GM21737 (cell line): ENCODE results near the gene MYPOP.
"Not testable (repeated sequence)": the region's sequence is repeated elsewhere in the genome, so short reads cannot be mapped to it uniquely, and the experiment has no call there.

ENCODE experiments used
- ATAC-seq: cut with Tn5 transposase; IDR thresholded peaks from one replicate; pipeline ENCODE4 v1.9.1; 2021; ENCODE audit warnings: mild to moderate bottlenecking, moderate library complexity; ENCODE audit not compliant: unreplicated experiment

Gene MYPOP

DNA sequence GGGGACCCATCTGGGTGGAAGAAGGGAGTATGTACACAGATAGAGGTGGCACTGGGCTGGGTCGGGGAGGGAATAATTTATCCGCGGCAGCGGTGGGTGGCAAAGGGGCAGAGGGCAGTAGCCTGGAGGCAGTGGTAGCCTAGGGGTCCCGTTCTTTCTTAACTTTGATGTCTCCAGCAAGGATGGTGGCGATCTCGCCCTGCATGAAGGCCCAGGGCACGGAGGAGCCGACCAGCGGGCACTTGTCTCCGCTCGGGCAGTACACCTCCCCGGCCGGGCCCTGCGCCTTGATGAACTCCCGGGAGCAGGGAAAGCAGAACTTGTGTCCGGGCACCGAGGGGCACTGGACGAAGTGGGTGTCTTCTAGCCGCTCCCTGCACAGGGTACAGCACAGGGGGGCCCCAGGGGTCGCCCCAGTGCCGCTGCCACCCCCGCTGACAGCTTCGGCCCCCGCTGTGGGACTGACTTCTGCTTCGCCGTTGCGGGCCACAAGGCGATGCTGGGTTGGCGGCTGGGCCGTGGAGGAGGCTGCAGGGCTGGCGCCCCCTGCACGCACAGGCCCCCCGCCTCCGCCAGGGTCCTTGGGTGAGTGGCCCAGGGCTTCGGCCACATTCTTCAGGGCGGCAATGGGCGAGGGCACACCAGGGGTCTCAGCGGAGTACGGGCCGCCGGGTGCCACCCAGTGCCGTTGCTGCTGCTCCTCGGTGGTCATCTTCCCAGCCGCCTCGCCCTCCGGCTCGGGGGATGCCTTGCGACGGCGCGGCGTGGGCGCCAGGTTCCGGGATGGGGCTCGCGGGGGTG is 18.3 kb downstream of the MYPOP start:
- ATAC-seq, result no peak

DNA sequence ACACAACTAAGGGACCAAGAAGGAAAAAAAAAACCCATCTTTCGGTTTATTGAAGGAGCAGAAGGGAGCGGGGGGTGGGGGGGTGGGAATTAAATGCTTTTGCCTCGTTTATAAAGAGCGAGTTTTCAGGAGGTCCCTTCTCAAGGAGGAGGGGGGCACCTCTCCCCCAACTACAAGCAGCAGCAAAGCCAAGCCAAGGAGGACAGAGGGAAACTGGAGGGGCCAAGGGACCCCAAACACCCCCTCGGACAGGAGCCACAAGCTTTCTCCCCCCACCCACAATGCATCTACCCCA is 18.9 kb downstream of the MYPOP start:
- ATAC-seq, result no peak

DNA sequence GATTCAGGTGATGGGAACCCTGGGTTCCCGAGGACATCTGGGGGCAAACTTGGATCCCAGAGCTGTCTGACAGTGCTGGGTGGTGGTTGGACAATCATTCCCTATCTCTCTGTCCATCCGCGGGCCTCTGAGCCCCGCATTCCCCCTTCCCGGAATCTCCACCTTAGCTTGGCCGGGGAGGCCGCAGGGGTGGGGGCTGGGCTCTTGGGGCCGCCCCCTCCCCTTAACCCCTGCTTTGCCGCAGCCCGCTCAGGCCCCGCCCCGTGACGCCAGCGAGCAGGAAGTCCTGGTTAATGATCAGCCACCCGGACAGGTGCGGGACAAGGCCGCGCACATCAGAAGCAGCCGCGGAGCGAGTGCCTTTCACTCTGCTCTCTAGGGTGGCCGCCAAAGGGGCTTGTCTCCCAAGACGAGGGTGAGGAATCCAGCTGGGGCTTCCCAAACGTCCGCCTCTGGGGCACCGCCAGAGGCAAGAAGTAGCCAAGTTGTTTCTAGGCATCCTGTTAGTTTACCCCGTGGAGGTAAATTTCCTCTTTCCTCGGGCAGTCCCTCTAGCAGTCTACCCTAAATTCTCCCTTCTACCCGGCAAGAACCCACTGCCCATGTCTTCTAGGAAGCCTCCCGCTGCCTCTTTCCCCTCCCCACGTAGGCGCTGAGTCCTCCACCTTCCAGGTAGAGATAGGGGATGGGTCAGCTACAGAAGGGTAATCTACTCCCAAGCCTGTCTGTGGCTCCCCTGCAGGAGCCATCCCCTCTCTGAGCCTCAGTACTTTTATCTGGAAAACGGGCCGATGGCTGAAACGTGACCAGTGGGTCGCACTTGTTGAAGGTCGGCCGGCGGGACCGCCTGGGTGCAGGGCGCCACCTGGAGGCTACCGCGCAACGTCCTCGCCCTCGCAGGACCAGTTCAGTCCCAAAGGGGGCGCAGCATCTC is 19.5 kb downstream of the MYPOP start:
- ATAC-seq, result no peak

DNA sequence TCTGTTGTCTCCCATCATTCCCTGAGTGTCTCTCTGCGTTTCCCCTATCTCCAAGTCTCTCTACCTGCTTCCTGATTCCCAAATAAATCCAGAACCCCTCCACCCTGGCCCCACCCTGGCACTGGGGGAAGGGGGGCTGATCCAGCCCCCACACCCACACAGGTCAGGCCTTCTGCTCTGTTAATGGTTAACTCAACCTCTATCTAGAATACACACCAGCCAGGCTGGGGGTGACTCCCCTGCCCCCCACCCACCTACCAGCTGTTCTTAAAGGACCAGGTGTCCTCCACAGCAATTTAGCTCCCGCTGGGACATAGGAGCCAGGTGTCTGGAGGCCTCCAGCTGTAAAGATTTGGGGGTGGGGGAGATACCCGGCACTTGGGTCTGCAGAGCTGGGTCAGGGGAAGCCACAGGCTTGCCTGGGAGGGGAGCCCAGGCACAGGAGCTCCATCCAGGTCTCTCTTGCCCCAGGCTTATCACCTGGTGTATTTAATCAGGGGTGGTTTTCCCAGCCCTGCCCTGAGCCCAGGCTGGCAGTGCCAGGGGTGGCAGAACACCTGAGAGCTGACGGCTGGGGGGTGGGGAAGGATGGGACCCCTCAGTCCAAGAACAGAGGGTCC is 20.4 kb downstream of the MYPOP start:
- ATAC-seq, result no peak

DNA sequence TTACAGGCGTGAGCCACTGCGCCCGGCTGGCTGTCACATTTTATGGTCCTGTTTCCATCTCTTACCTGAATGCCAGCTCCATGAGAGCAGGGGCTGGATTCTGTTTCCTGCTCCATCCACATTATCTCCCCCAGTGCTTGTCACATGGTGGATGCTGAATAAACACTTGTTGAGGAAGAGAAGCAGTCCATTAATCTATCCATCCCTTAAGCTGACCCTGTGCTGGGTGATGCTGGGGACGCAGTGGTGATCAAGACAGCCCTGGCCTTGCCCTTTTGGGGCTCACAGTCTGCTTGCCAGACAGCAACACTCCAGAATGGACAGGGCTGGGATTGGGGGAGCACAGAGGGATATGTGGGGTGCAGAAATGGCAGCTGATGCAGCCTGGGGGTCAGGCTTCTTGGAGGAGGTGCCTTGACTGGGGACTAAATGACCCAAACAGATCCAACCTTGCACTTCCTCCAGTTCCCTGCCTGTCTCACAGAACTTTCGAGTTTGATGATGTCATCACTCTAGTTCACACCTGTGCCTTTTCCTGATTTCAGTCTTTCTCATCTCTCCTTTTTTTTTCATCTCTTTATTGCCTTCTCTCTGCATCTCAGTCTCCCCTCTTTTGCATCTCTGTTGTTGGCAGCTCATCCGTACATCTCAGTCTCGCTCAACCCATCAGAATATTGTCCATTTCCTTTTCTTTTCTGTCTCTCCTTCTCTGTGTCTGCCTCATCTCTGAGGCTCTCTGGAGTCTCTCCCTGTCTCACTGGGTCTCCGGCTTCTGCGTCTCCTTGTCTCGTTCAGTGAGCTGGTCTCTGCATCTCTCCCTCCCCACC is 21.1 kb downstream of the MYPOP start:
- ATAC-seq, result no peak

DNA sequence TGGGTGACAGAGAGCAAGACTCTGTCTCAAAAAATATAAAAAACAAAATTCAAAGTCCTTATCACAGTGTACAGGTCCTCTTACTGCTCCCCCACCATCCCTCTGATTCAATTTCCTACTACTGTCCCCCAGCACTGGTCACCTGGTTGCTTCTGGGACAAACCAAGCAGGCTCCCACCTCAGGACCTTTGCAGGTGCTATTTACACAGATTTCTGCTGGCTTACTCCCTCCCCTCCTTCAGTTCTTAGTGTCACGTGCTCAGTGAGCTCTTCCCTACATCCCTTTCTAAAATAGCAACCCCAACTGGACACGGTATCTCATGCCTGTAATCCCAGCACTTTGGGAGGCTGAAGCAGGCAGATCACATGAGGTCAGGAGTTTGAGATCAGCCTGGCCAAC is 22.4 kb downstream of the MYPOP start:
- ATAC-seq, result no peak

DNA sequence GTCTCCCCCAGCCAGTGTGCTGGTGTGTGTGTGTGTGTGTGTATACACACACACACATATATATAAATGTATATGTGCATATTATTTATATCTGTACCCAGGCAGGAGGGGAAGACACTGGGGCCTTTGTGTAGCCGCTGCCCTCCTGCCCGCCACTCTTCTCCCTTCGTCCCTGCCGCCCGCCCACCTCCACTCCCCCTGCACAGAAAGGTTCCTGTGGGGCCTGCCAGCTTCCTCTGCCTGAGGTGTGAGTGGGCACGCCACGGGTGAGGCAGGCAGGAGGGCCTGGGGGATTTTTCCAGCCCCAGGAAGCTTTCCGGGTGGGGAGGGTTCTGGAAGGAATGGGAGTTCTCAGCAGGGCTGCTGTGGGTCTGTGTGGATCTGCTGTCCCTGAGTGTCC is 23.4 kb downstream of the MYPOP start:
- ATAC-seq, result no peak

DNA sequence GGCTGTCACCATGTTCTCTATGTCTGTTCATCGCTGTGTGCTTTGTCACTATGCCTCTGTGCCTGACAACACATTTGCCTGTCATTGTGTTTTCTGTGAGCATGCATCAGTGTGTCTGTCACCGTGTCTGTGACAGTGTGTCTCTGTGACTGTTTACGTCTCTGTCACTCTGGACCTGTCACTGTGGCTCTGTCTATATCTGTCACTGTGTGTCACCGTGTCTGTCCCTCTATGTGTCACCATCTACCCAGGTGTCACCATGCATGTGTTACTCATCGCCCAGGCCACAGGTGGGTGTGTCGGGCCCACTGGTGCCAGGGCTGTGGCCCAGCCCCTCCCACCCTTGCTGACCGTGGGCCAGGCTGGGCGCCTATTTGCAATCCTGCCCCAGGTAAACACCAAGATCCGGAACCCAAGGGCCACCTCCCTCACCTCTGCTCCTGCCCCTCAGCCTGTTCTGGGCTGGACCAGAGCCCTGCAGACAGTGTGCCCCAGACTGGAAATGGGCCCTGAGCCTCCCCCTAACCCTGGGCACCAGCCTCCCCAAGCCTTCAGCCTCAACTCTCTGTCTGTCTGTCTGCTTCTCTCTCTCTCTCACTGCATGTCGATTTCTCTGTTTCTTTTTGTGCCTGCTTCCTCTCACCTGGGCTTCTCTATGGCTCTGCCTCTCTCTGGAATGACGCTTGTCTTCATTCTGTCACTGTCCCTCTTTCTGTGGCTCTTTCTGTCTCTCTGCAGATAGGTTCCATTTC is 24.2 kb downstream of the MYPOP start:
- ATAC-seq, result no peak

DNA sequence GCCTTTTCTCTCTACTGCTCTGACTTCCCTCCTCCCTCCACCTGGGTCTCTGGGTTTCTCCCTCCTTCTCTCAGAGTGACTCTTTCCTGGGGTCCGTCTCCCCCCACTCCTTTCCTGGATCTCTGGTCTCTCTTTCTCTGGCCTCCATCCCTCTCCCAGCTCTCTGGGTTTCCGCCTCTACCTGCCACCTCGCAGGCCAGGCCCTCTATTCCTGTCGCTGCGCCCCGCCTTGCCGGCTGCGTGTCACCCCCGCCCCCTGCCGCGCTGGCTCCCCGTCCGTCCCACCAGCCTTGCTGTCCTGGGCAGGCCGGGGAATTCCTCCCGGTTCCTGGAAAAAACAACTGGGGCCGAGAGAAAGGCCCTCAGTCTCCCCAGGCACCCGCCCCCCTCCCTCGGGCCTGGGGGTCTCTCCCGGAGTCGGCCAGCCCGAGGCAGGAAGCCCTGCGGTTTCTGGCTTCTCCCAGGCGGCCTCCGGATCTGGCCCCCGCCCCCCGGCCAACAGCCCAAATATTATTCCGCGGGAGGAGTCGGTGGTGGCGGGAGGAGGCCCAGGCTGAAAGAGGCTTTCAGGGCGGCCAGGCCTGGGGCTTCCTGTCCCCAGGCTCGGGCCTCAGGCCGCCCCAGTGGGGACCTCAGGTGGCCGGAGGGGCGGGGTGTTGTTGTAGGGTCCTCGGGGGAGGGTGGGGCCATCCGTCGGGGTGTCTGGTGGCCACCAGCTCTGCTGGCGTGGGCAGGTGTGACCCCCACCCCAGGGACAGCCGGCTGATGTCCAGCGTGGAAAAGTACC is 25.8 kb downstream of the MYPOP start:
- ATAC-seq, result no peak

DNA sequence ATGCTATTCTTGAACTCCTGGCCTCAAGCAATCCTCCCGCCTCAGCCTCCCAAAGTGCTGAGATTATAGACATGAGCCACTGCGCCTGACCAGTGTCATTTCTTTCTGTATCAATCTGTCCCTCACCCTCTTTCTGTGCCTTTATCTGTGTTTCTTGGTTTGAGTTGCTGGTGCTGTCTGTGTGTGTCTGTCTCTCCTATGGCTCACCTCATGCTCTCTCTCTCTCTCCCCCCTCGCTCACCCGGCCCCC is 26.3 kb downstream of the MYPOP start:
- no peak for ATAC-seq

DNA sequence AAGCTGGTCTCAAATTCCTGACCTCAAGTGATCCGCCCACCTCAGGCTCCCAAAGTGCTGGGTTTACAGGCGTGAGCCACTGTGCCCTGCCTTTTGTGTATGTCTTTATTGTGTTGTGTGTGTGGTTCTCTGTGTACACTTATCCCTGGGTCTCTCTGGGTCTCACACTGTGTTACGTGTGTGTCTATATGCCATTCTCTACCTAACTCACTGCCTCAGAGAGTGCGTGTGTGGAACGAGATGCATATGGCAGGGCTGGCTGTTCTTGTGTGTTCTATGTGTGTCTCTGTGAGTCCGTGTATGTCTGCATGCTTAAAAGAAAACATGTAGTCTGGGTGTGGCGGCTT is 27.8 kb downstream of the MYPOP start:
- no peak for ATAC-seq

DNA sequence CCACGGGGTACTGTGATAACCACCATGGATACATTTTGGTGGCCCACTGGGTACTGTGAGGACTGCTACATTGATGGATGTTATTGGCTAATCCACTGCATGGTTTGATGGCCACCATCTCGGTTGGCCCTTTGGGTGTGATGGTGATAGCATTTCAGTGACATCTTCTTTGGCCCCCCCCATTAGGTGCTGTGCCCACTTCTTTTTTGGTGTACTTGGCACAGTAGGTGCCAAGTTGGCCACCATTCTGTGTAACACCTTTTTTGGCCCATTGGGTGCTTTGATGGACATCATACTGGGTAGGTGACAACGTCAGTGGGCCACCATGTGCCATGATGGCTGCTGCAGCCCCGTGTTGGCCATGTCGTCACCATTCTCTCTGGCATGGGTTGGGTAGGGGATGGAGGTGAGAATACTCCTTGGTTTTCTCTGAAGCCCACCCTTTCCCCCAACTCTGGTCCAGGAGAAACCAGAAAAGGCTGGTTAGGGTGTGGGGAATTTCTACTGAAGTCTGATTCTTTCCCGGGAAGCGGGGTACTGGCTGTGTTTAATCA is 29.1 kb downstream of the MYPOP start:
- ATAC-seq, result no peak

DNA sequence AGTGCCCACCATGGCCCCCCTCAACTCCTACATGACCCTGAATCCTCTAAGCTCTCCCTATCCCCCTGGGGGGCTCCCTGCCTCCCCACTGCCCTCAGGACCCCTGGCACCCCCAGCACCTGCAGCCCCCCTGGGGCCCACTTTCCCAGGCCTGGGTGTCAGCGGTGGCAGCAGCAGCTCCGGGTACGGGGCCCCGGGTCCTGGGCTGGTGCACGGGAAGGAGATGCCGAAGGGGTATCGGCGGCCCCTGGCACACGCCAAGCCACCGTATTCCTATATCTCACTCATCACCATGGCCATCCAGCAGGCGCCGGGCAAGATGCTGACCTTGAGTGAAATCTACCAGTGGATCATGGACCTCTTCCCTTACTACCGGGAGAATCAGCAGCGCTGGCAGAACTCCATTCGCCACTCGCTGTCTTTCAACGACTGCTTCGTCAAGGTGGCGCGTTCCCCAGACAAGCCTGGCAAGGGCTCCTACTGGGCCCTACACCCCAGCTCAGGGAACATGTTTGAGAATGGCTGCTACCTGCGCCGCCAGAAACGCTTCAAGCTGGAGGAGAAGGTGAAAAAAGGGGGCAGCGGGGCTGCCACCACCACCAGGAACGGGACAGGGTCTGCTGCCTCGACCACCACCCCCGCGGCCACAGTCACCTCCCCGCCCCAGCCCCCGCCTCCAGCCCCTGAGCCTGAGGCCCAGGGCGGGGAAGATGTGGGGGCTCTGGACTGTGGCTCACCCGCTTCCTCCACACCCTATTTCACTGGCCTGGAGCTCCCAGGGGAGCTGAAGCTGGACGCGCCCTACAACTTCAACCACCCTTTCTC is 30.1 kb downstream of the MYPOP start:
- no peak for ATAC-seq

DNA sequence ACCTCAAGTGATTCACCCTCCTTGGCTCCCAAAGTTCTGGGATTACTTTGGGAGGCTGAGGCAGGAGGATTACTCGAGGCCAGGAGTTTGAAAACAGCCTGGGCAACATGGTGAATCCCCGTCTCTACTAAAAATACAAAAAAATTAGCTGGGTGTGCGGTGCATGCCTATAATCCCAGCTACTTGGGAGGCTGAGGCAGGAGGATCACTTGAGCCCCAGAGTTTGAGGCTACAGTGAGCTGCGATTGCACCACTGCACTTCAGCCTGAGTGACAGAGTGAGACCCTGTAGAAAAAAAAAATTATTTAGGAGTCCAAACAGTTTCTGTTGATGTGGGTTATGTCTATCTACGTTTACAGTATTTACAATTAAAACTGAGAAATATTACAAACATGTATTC is 31.6 kb downstream of the MYPOP start:
- ATAC-seq, result no peak

DNA sequence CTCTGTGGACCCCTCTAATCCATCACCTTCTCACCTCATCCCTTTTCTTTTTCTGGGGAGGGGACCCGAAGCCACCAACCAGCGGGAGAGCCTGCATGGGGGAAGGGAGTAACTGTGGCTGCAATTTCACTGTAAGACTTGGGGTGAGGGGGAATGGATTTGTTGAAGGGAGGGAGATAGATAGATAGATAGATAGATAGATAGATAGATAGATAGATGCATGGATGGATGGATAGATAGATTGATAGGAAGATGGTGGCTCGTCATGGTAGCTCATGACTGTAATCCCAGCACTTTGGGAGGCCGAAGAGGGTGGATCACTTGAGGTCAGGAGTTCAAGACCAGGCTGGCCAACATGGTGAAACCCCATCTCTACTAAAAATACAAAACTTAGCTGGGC is 35.2 kb downstream of the MYPOP start:
- not testable (repeated sequence) for ATAC-seq

DNA sequence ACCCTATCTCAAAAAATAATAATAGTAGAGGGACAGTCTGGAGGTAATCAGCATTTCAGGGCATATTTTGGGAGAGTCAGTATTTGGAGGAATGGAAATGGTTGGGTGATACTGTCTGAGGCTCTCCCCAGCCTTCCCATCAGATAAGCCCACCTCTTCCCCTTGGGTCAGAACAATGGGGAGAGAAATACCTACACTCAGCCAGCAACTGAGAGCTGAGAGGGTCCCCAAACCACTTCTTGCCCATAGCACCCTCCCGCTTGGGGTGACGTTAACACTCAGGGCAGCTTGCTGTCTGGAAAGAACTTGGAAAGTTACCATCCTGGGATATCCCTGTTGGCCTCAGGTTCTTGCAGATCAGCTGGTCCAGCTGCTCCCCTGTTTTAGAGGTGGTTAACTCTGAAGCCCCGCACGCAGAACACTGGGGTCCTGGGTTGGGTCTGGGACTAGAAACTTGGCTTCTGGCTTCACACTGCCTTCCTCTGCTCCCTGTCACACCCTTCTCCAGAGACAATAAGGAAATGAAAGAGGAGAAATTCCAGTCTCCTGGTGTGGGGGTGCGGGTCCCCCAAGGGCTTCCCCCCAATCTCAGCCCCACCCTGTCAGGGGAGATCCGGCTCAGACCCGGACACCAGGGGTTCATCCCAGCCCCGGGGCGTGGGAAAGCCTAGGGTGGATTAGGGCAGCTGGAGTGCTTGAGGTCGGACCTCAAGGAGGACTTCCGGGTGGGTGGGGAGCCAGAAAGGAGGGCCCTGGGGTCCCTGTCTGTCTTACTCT is 35.8 kb downstream of the MYPOP start:
- ATAC-seq, result no peak

DNA sequence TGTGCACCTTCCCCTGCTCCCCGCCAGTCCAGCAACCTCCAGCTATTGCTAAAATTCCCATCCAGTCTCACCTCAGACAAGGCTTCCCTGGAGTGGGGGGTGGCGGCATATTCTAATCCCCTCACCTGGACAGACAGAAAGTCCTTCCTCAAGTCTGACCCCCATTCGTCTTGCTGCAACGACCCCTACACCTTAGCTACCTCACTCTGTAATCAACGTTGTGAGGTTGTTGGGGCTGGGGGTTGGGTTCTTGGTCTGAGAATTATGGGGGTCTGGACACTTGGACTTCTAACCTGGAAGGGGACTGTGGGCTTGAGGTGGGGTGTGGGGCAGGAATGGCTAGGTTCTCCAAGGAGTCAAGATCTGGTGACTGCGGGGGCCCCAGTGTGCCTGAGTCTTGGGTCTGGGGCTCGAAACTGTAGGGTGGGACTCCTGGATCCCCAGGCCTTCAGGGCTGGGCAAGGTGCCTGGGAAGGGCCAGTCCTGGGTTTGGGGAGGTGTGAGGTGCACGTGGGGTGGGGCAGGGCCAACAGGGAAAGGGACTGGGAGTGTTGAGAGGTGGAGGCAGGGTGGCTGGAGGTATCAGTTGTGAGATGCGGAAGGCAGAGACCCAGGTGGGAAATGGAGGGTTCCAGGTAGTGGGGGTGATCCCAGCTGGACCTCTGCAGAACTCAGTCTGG is 37.0 kb downstream of the MYPOP start:
- ATAC-seq, result no peak
